Stimulated activated naive CD8-positive, alpha-beta T cell treated with anti-CD3 and anti-CD28 coated beads, Interleukin-15, Interleukin-2, amounts not matched to agents 100 ng/mL and 50 ng/mL, for 24 hours (primary cell): ENCODE data around the gene BSPRY.
"Not testable (repeated sequence)": the region's sequence is repeated elsewhere in the genome, so short reads cannot be mapped to it uniquely, and the experiment has no call there.

Experiments used
- H3K27ac Mint-ChIP-seq: one replicate; pipeline ENCODE4 v1.8.0; 2021; ENCODE audit warnings: mild to moderate bottlenecking, mixed read lengths
- H3K27me3 Mint-ChIP-seq: one replicate; pipeline ENCODE4 v1.8.0; 2021; ENCODE audit warnings: mixed read lengths
- H3K36me3 Mint-ChIP-seq: one replicate; pipeline ENCODE4 v1.8.0; 2021; ENCODE audit warnings: low read depth, mixed read lengths
- H3K4me1 Mint-ChIP-seq: one replicate; pipeline ENCODE4 v1.8.0; 2021; ENCODE audit warnings: low read depth, mixed read lengths
- H3K4me3 Mint-ChIP-seq: one replicate; pipeline ENCODE4 v1.8.0; 2021; ENCODE audit warnings: mild to moderate bottlenecking, mixed read lengths
- H3K9me3 Mint-ChIP-seq: one replicate; pipeline ENCODE4 v1.8.0; 2021; ENCODE audit warnings: mixed read lengths

BSPRY gene

GRCh38 chr9:113390192-113390960, 41.0 kb downstream of the BSPRY start:
- Mint-ChIP-seq H3K4me1 (no peaks in the 10 kb centered on the region), H3K27me3 (no peaks in the 10 kb centered on the region), H3K9me3 (no peaks in the 10 kb centered on the region), H3K4me3 (no peak overlapping the region), H3K36me3 (peaks cover 12% of the 10 kb centered on the region), H3K27ac (no peak overlapping the region)

GRCh38 chr9:113391917-113392316, 42.6 kb downstream of the BSPRY start:
- H3K4me1 Mint-ChIP-seq = no peaks in the 10 kb centered on the region
- H3K4me3 Mint-ChIP-seq = no peak overlapping the region
- H3K9me3 Mint-ChIP-seq = no peaks in the 10 kb centered on the region
- H3K36me3 Mint-ChIP-seq = peaks cover 15% of the 10 kb centered on the region
- H3K27ac Mint-ChIP-seq = no peak overlapping the region
- no peaks in the 10 kb centered on the region for H3K27me3 Mint-ChIP-seq

GRCh38 chr9:113393281-113393680, 43.9 kb downstream of the BSPRY start:
- Mint-ChIP-seq H3K9me3 (no peaks in the 10 kb centered on the region), H3K27me3 (no peaks in the 10 kb centered on the region), H3K27ac (no peak overlapping the region), H3K36me3 (peaks cover 12% of the 10 kb centered on the region), H3K4me1 (peaks cover 4% of the 10 kb centered on the region), H3K4me3 (no peak overlapping the region)

GRCh38 chr9:113395000-113395861, 45.9 kb downstream of the BSPRY start:
- peaks cover 6% of the 10 kb centered on the region for H3K36me3 Mint-ChIP-seq
- H3K27ac Mint-ChIP-seq = no peak overlapping the region
- peaks cover 12% of the 10 kb centered on the region for H3K4me1 Mint-ChIP-seq
- no peaks in the 10 kb centered on the region for H3K9me3 Mint-ChIP-seq
- no peaks in the 10 kb centered on the region for H3K27me3 Mint-ChIP-seq
- H3K4me3 Mint-ChIP-seq = no peak overlapping the region

- H3K27ac Mint-ChIP-seq = no peak overlapping the region
Measured at GRCh38 chr9:113397203-113397631, 47.9 kb downstream of the BSPRY start.

GRCh38 chr9:113398796-113399195, 49.5 kb downstream of the BSPRY start:
- no peaks in the 10 kb centered on the region for H3K27me3 Mint-ChIP-seq
- peaks cover 20% of the 10 kb centered on the region for H3K4me1 Mint-ChIP-seq
- no peak overlapping the region for H3K4me3 Mint-ChIP-seq
- H3K9me3 Mint-ChIP-seq = no peaks in the 10 kb centered on the region
- no peak overlapping the region for H3K27ac Mint-ChIP-seq
- peaks cover 4% of the 10 kb centered on the region for H3K36me3 Mint-ChIP-seq

More at GRCh38 chr9:113397203-113397631, 47.9 kb downstream of the BSPRY start:
- Mint-ChIP-seq H3K9me3 (no peaks in the 10 kb centered on the region), H3K27me3 (no peaks in the 10 kb centered on the region), H3K4me3 (no peak overlapping the region), H3K4me1 (peaks cover 20% of the 10 kb centered on the region), H3K36me3 (peaks cover 4% of the 10 kb centered on the region)

- H3K27ac Mint-ChIP-seq = peak overlapping the region; percentile 19
- peak overlapping the region; percentile 78 for H3K4me3 Mint-ChIP-seq
- H3K9me3 Mint-ChIP-seq = no peaks in the 10 kb centered on the region
- peaks cover 4% of the 10 kb centered on the region for H3K36me3 Mint-ChIP-seq
- H3K4me1 Mint-ChIP-seq = peaks cover 20% of the 10 kb centered on the region
- H3K27me3 Mint-ChIP-seq = no peaks in the 10 kb centered on the region
Measured at GRCh38 chr9:113399646-113400200, 50.4 kb downstream of the BSPRY start.

- peak within 1 kb of the TSS; percentile 67 for H3K27ac Mint-ChIP-seq
- H3K4me3 Mint-ChIP-seq = peak within 1 kb of the TSS; percentile 92
- peaks cover 20% of the 10 kb centered on the region for H3K4me1 Mint-ChIP-seq
- H3K36me3 Mint-ChIP-seq = no peaks in the 10 kb centered on the region
- H3K9me3 Mint-ChIP-seq = no peaks in the 10 kb centered on the region
- no peaks in the 10 kb centered on the region for H3K27me3 Mint-ChIP-seq
Measured at GRCh38 chr9:113401027-113401792, 51.9 kb downstream of the BSPRY start, which contains the start of gene ALAD. ALAD (minus strand) TSS chr9:113401284; CDS start chr9:113393559, 7,725 bp downstream.

GRCh38 chr9:113403646-113404045, 54.3 kb downstream of the BSPRY start:
- H3K36me3 Mint-ChIP-seq = peaks cover 19% of the 10 kb centered on the region
- H3K27ac Mint-ChIP-seq = no peak overlapping the region
- H3K9me3 Mint-ChIP-seq = no peaks in the 10 kb centered on the region
- H3K4me3 Mint-ChIP-seq = no peak overlapping the region
- peaks cover 34% of the 10 kb centered on the region for H3K4me1 Mint-ChIP-seq
- H3K27me3 Mint-ChIP-seq = no peaks in the 10 kb centered on the region

GRCh38 chr9:113406353-113406752, 57.0 kb downstream of the BSPRY start:
- peaks cover 41% of the 10 kb centered on the region for H3K4me1 Mint-ChIP-seq
- H3K36me3 Mint-ChIP-seq = peaks cover 37% of the 10 kb centered on the region
- H3K9me3 Mint-ChIP-seq, H3K27ac Mint-ChIP-seq, H3K4me3 Mint-ChIP-seq, H3K27me3 Mint-ChIP-seq: not testable (repeated sequence)

- H3K27ac Mint-ChIP-seq = peak overlapping the region; percentile 59
- peaks cover 37% of the 10 kb centered on the region for H3K36me3 Mint-ChIP-seq
- H3K4me3 Mint-ChIP-seq = peak overlapping the region; percentile 1
- H3K4me1 Mint-ChIP-seq = peaks cover 40% of the 10 kb centered on the region
- not testable (repeated sequence) for H3K9me3 Mint-ChIP-seq, H3K27me3 Mint-ChIP-seq
Measured at GRCh38 chr9:113406873-113407511, 57.7 kb downstream of the BSPRY start.

- Mint-ChIP-seq H3K36me3 (peaks cover 37% of the 10 kb centered on the region), H3K4me1 (peaks cover 43% of the 10 kb centered on the region), H3K27ac (peak overlapping the region; percentile 99), H3K4me3 (peak overlapping the region; percentile 96), H3K27me3 (no peaks in the 10 kb centered on the region), H3K9me3 (no peaks in the 10 kb centered on the region)
Measured at GRCh38 chr9:113409481-113409880, 60.1 kb downstream of the BSPRY start.

- Mint-ChIP-seq H3K4me3 (peak overlapping the region; percentile 96), H3K27me3 (no peaks in the 10 kb centered on the region), H3K27ac (peak overlapping the region; percentile 99), H3K9me3 (no peaks in the 10 kb centered on the region), H3K4me1 (peaks cover 43% of the 10 kb centered on the region), H3K36me3 (peaks cover 37% of the 10 kb centered on the region)
Measured at GRCh38 chr9:113409883-113410206, 60.5 kb downstream of the BSPRY start.

- peak within 1 kb of the TSS; percentile 99 for H3K27ac Mint-ChIP-seq
- peaks cover 43% of the 10 kb centered on the region for H3K4me1 Mint-ChIP-seq
- no peaks in the 10 kb centered on the region for H3K9me3 Mint-ChIP-seq
- H3K27me3 Mint-ChIP-seq = no peaks in the 10 kb centered on the region
- peaks cover 37% of the 10 kb centered on the region for H3K36me3 Mint-ChIP-seq
- peak within 1 kb of the TSS; percentile 96 for H3K4me3 Mint-ChIP-seq
Measured at GRCh38 chr9:113410207-113410864, 61.0 kb downstream of the BSPRY start, which contains the start of the genes C9orf43 and POLE3. C9orf43 (plus strand) TSS chr9:113410747; CDS start chr9:113413494, 2,747 bp downstream. POLE3 (minus strand) TSS chr9:113410675; CDS start chr9:113410293, 382 bp downstream.
